HS-27A (cell line): ENCODE data around the gene CDIPT.
"Not testable (repeated sequence)": the region's sequence is repeated elsewhere in the genome, so short reads cannot be mapped to it uniquely, and the experiment has no call there.

ENCODE experiments used
- DNase-seq: peaks from one replicate; pipeline ENCODE4 v3.0.0-alpha.2; 2012; ENCODE audit warnings: low read depth, missing footprints

Gene CDIPT

GRCh38 chr16:29896841-29897240, 33.8 kb upstream of the CDIPT start:
- no peak for DNase-seq

GRCh38 chr16:29894352-29894751, 31.3 kb upstream of the CDIPT start:
- no peak for DNase-seq

GRCh38 chr16:29893553-29893952, 30.5 kb upstream of the CDIPT start:
- no peak for DNase-seq

- no peak for DNase-seq
Measured at GRCh38 chr16:29892458-29892813, 29.4 kb upstream of the CDIPT start.

- DNase-seq = no peak
Measured at GRCh38 chr16:29891525-29892457, 28.8 kb upstream of the CDIPT start.

- not testable (repeated sequence) for DNase-seq
Measured at GRCh38 chr16:29889372-29889771, 26.3 kb upstream of the CDIPT start.

- no peak for DNase-seq
Measured at GRCh38 chr16:29883987-29884386, 21.0 kb upstream of the CDIPT start.

- DNase-seq = no peak
Measured at GRCh38 chr16:29881050-29881449, 18.0 kb upstream of the CDIPT start.

- DNase-seq = no peak
Measured at GRCh38 chr16:29878172-29878571, 15.1 kb upstream of the CDIPT start.

- no peak for DNase-seq
Measured at GRCh38 chr16:29877266-29877961, 14.4 kb upstream of the CDIPT start.

GRCh38 chr16:29876594-29877249, 13.7 kb upstream of the CDIPT start:
- no peak for DNase-seq

- DNase-seq = no peak
Measured at GRCh38 chr16:29876217-29876593, 13.2 kb upstream of the CDIPT start.

- no peak for DNase-seq
Measured at GRCh38 chr16:29875206-29875605, 12.2 kb upstream of the CDIPT start.

GRCh38 chr16:29873319-29873718, 10.3 kb upstream of the CDIPT start:
- no peak for DNase-seq

- DNase-seq = no peak
Measured at GRCh38 chr16:29871822-29872546, 9.0 kb upstream of the CDIPT start.

GRCh38 chr16:29869067-29869466, 6.0 kb upstream of the CDIPT start:
- not testable (repeated sequence) for DNase-seq

GRCh38 chr16:29868396-29869009, 5.5 kb upstream of the CDIPT start:
- no peak for DNase-seq

- no peak for DNase-seq
Measured at GRCh38 chr16:29864205-29864604, 1.2 kb upstream of the CDIPT start.

- no peak for DNase-seq
Measured at GRCh38 chr16:29863669-29863984, 601 bp upstream of the CDIPT start.

- no peak for DNase-seq
Measured at GRCh38 chr16:29862383-29862883, 593 bp downstream of the CDIPT start.

- no peak for DNase-seq
Measured at GRCh38 chr16:29860218-29860617, 2.8 kb downstream of the CDIPT start.

- DNase-seq = no peak
Measured at GRCh38 chr16:29858974-29859373, 4.1 kb downstream of the CDIPT start.
